Keratinocyte (primary cell): ENCODE results near the gene NRF1. TPM values are rescaled to one million over a fixed set of nuclear protein-coding genes. Genes with fewer than 3 reads are reported as not detected.
"Not testable (repeated sequence)": the region's sequence is repeated elsewhere in the genome, so short reads cannot be mapped to it uniquely, and the experiment has no call there.

Experiments
- DNase-seq: peaks from one replicate; pipeline ENCODE4 v3.0.0-alpha.2; 2011; ENCODE audit warnings: low read depth, missing footprints, low spot score
- FAIRE-seq: peaks from 2 replicates; lab custom pipeline; 2011; peaks lifted over from hg19 to GRCh38; lab: Jason Lieb, UNC
- H2AFZ ChIP-seq: 2 replicates; pipeline ENCODE4 v1.6.0; 2012; ENCODE audit warnings: low read length, control low read depth, inconsistent platforms; ENCODE audit not compliant: control insufficient read depth
- H3K27ac ChIP-seq: 2 replicates; pipeline ENCODE4 v1.5.1; 2011; ENCODE audit warnings: low read length; ENCODE audit not compliant: control insufficient read depth, insufficient read depth
- H3K27me3 ChIP-seq: 3 replicates; pipeline ENCODE4 v1.6.0; 2011; ENCODE audit warnings: low read length; ENCODE audit not compliant: control insufficient read depth, insufficient read depth; ENCODE audit errors: extremely low read depth
- H3K36me3 ChIP-seq, 2 experiments: 2 replicates in 1 of 2; 3 replicates in 1 of 2; pipeline ENCODE4 v1.5.1; 2011; ENCODE audit warnings: low read length in 2 of 2, mild to moderate bottlenecking in 1 of 2; ENCODE audit not compliant: control insufficient read depth in 2 of 2, insufficient read depth in 2 of 2; ENCODE audit errors: extremely low read depth in 1 of 2
- H3K4me1 ChIP-seq: 3 replicates; pipeline ENCODE4 v1.5.1; 2011; ENCODE audit warnings: low read length; ENCODE audit not compliant: control insufficient read depth, insufficient read depth; ENCODE audit errors: extremely low read depth
- H3K4me2 ChIP-seq: 3 replicates; pipeline ENCODE4 v1.6.0; 2011; ENCODE audit warnings: low read depth, low read length; ENCODE audit not compliant: control insufficient read depth, insufficient read depth; ENCODE audit errors: extremely low read depth
- H3K4me3 ChIP-seq, 3 experiments: fragments of 200-600 bp in 1 of 3; sonication (generic) in 1 of 3; 2 replicates in 2 of 3; 3 replicates in 1 of 3; pipeline ENCODE4 v1.5.1; 2011 to 2016; ENCODE audit warnings: low read length in 3 of 3, mild to moderate bottlenecking in 3 of 3, control low read depth in 2 of 3, inconsistent platforms in 1 of 3, low read depth in 1 of 3, mixed read lengths in 1 of 3, mixed run types in 1 of 3, moderate library complexity in 1 of 3; ENCODE audit not compliant: control insufficient read depth in 2 of 3, insufficient read depth in 2 of 3; ENCODE audit errors: extremely low read depth in 1 of 3
- H3K79me2 ChIP-seq: 2 replicates; pipeline ENCODE4 v1.6.0; 2012; ENCODE audit warnings: low read length; ENCODE audit not compliant: control insufficient read depth, insufficient read depth
- H3K9ac ChIP-seq: 3 replicates; pipeline ENCODE4 v1.6.0; 2011; ENCODE audit warnings: low read length; ENCODE audit not compliant: control insufficient read depth, insufficient read depth; ENCODE audit errors: extremely low read depth
- H3K9me1 ChIP-seq: 3 replicates; pipeline ENCODE4 v1.6.0; 2011; ENCODE audit warnings: low read length; ENCODE audit not compliant: control insufficient read depth, insufficient read depth; ENCODE audit errors: extremely low read depth
- H3K9me3 ChIP-seq: 2 replicates; pipeline ENCODE4 v1.5.1; 2012; ENCODE audit warnings: low read depth, low read length; ENCODE audit not compliant: control insufficient read depth
- H4K20me1 ChIP-seq: 3 replicates; pipeline ENCODE4 v1.6.0; 2011; ENCODE audit warnings: low read length; ENCODE audit not compliant: control insufficient read depth, insufficient read depth; ENCODE audit errors: extremely low read depth
- EZH2 ChIP-seq: IDR thresholded peaks from one replicate; pipeline ENCODE4 v1.6.1; 2012; ENCODE audit warnings: inconsistent platforms, mild to moderate bottlenecking, low read length, moderate library complexity
- dilution Hi-C: fragments of 300-500 bp; cut with MboI; formaldehyde crosslinking; loops from one replicate; pipeline ENCODE4 v1.7.0; 2020; ENCODE audit warnings: low sequenced_read_pairs; ENCODE audit not compliant: extremely low pct_ligation_motif_present
- polyA plus RNA-seq, 5 experiments: library from polyadenylated mRNA; depleted of rRNA in 3 of 5; stranded (reverse) in 3 of 5; stranded (forward) in 1 of 5; unstranded in 1 of 5; fragments of >200 nt; gene quantifications; 1 replicate in 1 of 5; 2 replicates in 3 of 5; 3 replicates in 1 of 5; pipeline versions ENCODE4 v1.2.1 to v1.2.3, GENCODE V29; 2011 to 2012; ENCODE audit warnings: missing spikeins in 2 of 5, low read depth in 1 of 5, low replicate concordance in 1 of 5
- TF ChIP-seq, protein P1 (sequence below), 3 experiments: IDR thresholded peaks in 1 of 3; conservative IDR thresholded peaks in 1 of 3; optimal IDR thresholded peaks in 1 of 3; 2 replicates in 2 of 3; 3 replicates in 1 of 3; pipeline versions ENCODE3 to v1.5.1; 2011; ENCODE audit warnings: low read length in 3 of 3, mild to moderate bottlenecking in 3 of 3, moderate library complexity in 2 of 3, control low read depth in 1 of 3, inconsistent platforms in 1 of 3; ENCODE audit not compliant: insufficient read depth in 2 of 3; ENCODE audit errors: extremely low read depth in 1 of 3

NRF1 gene
- polyA plus RNA-seq, 1 donor (not counting 4 experiments of a cell fraction or from before 2014, with no cell fraction given): 12.6 TPM

DNA sequence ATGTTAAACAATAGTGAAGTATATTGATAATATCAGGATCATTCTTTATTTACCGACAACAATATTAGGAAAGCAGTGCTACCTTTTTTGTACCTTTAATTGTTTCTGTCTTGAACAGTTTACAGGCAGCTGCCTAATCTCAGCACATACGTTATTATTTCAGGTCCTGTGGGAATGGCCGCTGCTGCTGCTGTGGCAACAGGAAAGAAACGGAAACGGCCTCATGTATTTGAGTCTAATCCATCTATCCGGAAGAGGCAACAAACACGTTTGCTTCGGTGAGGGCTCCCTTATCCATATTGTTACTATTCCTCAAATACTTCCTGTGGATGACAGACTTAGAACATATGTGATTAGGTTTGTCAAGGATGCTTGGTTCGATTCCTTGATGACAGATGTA is 59.7 kb downstream of the NRF1 start:
- dilution Hi-C loops: no loop called here
- FAIRE-seq: no peak
- Histone ChIP-seq H4K20me1 (no peaks in the 10 kb centered on the region), H3K4me3 (no peak overlapping the region), H2AFZ (no peak overlapping the region), H3K9ac (no peak overlapping the region), H3K36me3 (peaks cover 1 to 9% of the 10 kb centered on the region in 2 experiments), H3K27ac (no peak overlapping the region), H3K27me3 (no peaks in the 10 kb centered on the region), H3K79me2 (no peaks in the 10 kb centered on the region), H3K9me1 (no peaks in the 10 kb centered on the region), H3K9me3 (no peaks in the 10 kb centered on the region), H3K4me1 (no peaks in the 10 kb centered on the region), H3K4me2 (no peak overlapping the region)
- TF ChIP-seq, protein P1, sequence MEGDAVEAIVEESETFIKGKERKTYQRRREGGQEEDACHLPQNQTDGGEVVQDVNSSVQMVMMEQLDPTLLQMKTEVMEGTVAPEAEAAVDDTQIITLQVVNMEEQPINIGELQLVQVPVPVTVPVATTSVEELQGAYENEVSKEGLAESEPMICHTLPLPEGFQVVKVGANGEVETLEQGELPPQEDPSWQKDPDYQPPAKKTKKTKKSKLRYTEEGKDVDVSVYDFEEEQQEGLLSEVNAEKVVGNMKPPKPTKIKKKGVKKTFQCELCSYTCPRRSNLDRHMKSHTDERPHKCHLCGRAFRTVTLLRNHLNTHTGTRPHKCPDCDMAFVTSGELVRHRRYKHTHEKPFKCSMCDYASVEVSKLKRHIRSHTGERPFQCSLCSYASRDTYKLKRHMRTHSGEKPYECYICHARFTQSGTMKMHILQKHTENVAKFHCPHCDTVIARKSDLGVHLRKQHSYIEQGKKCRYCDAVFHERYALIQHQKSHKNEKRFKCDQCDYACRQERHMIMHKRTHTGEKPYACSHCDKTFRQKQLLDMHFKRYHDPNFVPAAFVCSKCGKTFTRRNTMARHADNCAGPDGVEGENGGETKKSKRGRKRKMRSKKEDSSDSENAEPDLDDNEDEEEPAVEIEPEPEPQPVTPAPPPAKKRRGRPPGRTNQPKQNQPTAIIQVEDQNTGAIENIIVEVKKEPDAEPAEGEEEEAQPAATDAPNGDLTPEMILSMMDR (optimal IDR thresholded peaks at IDR 0.05 in 1 of 3, IDR thresholded peaks at IDR 0.05 in 1 of 3, conservative IDR thresholded peaks at IDR 0.05 in 1 of 3; ENCODE audit: extremely low read depth in 1 of 3, insufficient read depth in 2 of 3, low read length in 3 of 3): no peak
- TF ChIP-seq EZH2: no peak
- DNase-seq: no peak

DNA sequence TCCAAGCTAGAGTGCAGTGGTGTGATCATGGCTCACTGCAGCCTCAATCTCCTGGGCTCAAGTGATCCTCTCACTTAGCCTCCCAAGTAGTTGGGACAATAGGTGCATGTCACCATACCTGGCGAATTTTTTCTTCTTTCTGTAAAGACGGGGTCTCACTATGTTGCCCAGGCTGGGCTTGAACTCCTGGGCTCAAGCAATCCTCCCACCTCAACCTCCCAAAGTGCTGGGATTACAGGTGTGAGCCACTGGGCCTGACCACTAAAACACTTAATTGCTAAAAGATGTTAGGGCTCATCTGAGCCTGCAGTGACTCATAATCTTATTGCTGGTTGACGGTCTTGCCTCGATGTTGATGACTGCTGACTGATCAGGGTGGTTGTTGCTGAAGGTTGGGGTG is 63.0 kb downstream of the NRF1 start:
- H3K4me2 ChIP-seq, H4K20me1 ChIP-seq, H3K79me2 ChIP-seq, dilution Hi-C loops, H3K27me3 ChIP-seq, H2AFZ ChIP-seq, H3K4me3 ChIP-seq, H3K9me3 ChIP-seq, H3K9me1 ChIP-seq, H3K9ac ChIP-seq, FAIRE-seq, DNase-seq, H3K4me1 ChIP-seq, H3K27ac ChIP-seq: not testable (repeated sequence)
- peaks cover 4 to 13% of the 10 kb centered on the region in 2 experiments for H3K36me3 ChIP-seq

DNA sequence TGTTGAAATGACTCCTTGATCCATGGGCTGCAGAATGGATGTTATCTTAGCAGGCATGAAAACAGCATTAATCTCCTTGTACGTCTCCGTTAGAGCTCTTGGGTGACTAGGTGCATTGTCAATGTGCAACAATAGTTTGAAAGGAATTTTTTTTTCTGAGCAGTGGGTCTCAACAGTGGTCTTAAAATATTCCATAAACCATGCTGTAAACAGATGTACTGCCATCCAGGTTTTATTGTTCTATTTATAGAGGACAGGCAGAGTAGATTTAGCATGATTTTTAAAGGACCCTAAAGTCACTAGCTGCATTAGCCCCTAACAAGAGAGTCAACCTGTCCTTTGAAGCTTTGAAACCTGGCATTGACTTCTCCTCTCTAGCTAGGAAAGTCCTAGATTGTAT is 64.0 kb downstream of the NRF1 start:
- H3K9ac ChIP-seq: no peak overlapping the region
- no peak overlapping the region for H3K4me2 ChIP-seq
- FAIRE-seq: no peak
- no peak overlapping the region for H3K27ac ChIP-seq
- DNase-seq: no peak
- H3K4me1 ChIP-seq: no peaks in the 10 kb centered on the region
- H3K27me3 ChIP-seq: no peaks in the 10 kb centered on the region
- H3K36me3 ChIP-seq: peaks cover 4 to 13% of the 10 kb centered on the region in 2 experiments
- H3K79me2 ChIP-seq: no peaks in the 10 kb centered on the region
- H2AFZ ChIP-seq: no peak overlapping the region
- dilution Hi-C loops: no loop called here
- TF ChIP-seq, protein P1 (optimal IDR thresholded peaks at IDR 0.05 in 1 of 3, IDR thresholded peaks at IDR 0.05 in 1 of 3, conservative IDR thresholded peaks at IDR 0.05 in 1 of 3; ENCODE audit: extremely low read depth in 1 of 3, insufficient read depth in 2 of 3, low read length in 3 of 3): no peak
- no peak for TF ChIP-seq EZH2
- H3K4me3 ChIP-seq: no peak overlapping the region
- H3K9me3 ChIP-seq: no peaks in the 10 kb centered on the region
- H4K20me1 ChIP-seq: no peaks in the 10 kb centered on the region
- no peaks in the 10 kb centered on the region for H3K9me1 ChIP-seq
